CD4-positive, alpha-beta T cell treated with Interleukin-6 for 4 hours (primary cell): ENCODE results near the gene PRKX.
"Not testable (repeated sequence)": the region's sequence is repeated elsewhere in the genome, so short reads cannot be mapped to it uniquely, and the experiment has no call there.

Source experiments
- DNase-seq: peaks from one replicate; pipeline ENCODE4 v3.0.0-alpha.2; 2020; ENCODE audit warnings: mixed read lengths

The PRKX gene

DNA sequence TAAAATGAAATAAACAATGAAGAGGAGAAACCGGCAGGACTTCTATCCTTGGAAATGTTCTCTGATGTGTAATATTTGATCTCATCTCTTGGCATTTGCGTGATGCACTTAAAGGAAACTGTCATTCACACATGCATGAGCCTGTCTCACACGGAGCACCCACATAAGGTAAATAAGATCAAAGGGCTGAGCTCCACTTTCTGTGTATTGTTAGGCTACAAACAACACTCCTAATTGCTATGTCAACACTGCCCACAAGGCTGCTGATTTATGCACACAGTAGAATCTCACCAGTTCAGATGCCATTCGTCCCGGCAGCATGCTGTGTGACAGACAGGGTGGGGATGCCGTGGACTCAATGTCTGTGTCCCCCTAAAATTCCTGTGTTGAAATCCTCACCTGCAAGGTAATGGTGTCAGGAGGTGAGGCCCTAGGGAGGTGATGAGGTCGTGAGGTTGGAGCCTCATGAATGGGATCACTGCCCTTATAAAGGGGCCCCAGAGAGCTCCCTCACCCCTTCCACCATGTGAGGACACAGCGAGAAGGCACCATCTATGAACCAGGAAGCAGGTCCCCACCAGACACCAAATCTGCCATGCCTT, 5.7 kb downstream of the PRKX start:
- DNase-seq = not testable (repeated sequence)

DNA sequence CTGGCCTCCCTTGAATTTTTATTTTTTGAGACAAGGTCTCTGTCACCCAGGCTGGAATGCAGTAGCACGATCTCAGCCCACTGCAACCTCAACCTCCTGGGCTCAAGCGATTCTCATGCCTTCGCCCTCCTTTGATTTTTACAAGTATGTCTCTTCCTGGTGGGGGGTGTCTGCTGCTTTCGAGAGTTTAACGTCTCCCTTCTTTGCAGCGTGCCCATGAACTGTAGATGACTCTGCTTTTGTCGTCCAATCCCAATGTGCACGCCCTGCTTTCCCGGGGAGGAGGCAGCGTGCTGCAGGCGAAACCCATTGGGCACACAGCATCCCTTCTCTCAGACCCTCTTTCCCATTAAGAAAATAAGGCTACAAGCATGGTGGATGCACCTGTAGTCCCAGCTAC, 7.0 kb downstream of the PRKX start:
- no peak for DNase-seq

DNA sequence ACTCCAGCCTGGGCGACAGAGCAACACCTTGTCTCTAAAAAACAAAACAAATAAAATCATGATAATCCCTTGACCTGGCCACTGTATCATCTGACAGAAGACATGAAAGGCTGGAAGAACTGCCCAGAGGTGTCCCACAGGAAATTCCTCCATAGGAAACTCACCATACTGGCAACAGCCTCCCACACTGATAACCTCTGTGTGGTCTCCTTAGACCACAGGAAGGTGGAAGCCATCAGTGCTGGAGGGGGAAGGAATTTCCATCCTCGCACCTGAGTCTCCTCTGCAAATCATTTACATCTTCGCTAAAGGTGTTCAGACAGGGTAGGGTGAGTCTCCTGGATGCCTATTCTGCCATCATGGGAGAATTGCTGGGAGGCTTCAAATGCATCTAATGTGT, 10.2 kb downstream of the PRKX start:
- DNase-seq = not testable (repeated sequence)

DNA sequence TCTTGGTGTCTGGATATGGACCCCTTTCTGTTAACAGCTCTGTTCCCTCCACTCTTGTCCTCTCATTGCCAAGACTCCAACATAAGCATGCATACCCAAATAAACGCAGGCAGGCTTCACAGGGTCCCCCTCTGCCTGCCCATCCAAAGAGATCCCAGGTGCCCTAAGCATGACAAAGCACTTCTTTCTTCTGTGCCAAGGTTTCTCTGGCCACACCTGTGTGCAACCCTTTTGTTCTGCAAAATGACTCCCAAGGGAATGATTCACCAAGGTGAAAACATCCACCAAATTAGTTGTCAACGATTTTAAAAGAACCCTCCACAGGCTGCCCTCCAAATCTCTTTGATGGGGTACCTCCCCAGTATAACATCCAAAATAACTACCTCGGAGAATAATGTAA, 11.4 kb downstream of the PRKX start:
- DNase-seq = not testable (repeated sequence)

GRCh38 chrX:3701445-3701928, 12.0 kb downstream of the PRKX start:
- not testable (repeated sequence) for DNase-seq

GRCh38 chrX:3699821-3700381, 13.5 kb downstream of the PRKX start:
- peak; percentile 52 for DNase-seq

- DNase-seq = no peak
Observed at GRCh38 chrX:3697701-3698279, 15.7 kb downstream of the PRKX start.

GRCh38 chrX:3697220-3697684, 16.2 kb downstream of the PRKX start:
- no peak for DNase-seq

DNA sequence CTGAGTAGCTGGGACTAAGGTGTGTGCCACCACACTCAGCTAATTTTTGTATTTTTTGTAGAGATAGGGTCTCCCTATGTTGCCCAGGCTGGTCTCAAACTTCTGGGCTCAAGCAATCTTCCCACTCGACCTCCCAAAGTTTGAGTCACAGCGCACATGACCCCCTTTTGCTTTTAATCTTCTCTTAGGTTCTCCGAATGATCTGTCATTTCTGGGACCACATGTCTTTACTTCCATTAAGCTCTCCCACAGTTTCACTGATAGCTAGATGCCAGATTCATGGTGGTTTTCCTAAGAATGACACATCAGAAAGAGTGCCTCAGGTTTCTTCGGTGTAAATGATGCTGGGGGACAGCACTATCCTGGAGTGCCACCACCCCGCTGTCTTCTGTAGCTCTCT, 17.9 kb downstream of the PRKX start:
- DNase-seq = no peak

DNA sequence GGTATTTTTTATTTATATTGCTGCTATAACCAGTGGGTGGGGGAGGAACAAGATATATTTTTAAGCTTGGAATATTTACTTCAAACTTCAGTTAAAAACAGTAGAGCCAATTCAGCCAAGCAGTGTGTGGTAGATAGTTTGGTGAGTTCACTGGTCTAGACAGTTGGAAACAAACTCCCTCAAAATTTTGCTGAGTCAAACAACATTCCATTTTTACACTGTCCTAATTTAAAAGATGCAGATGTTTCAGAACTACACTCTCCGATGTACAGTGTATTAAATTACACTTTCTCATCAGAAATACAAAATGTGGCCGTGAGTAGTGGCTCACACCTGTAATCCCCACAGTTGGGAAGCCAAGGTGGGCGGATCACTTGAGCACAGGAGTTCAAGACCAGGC, 23.3 kb downstream of the PRKX start:
- DNase-seq = no peak

DNA sequence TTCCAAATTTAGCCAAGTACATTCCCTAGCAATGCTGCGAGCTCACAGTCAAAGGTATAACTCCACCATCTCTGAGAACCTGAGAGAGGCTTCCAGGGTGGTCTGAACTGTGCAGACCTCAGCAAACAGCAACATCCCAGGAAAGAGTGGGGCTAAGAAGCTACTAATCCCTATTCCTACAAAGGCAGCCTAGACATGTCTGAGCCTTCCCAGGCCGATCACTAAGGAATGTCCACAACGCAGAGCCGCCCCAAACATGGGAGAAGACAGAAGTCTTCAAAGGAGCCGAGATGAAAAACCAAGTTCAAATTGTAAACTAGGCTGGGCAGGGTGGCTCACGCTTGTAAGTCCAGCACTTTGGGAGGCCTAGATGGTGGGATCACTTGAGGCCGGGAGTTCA, 30.2 kb downstream of the PRKX start:
- DNase-seq = not testable (repeated sequence)

DNA sequence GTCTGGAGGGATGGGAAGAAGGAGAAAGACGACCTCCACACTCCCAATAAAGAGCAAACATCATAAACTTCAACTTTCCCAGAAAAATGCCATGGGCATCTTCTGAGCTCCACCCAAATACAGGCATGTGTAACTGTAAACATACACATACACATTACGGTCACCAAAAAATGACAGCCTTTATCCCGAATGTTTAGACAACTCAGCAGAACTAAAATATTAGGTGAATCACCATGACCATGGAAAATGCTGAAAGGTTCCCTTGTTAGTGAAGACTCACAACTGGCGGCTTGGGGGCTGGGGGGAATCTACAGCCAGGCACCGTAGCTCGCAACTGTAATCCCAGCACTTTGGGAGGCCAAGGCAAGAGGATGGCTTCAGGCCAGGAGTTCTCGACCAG, 33.0 kb downstream of the PRKX start:
- no peak for DNase-seq

DNA sequence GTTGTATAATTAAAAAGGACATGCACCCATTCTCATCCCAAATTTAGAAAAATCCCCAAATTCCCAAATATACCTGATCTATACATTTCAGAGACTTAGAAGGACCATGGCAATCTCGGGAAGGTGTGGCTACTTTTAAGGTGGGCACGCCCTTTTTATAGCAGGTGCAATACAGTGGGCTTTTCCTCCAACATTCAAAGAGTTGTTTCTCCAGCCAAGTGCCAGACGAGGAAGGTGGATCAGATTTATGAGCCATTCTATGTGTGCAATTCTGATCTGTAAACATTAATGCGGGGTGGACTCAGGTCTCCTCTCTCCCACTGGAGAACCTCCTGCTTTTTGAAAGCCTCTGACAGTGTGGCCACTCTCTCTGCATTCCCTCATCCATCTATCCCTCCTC, 33.8 kb downstream of the PRKX start:
- DNase-seq = no peak

DNA sequence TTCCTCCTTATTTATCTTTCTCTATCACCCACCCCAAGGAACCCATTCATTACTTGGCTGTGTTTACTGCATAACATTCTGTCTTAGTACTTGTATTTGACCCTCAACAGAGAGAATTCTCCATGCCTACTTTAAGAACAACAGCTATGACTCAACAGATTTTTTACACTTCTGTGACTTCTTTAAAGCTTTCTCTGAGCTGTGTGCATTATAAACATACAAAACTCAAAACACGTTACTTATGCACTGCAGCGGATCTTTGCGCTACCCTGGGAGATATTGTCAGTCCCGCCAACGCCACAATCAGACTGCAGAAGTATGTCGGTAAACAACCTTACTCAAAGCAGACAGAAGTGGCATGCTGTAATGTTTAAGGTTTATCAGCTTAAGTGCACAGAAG, 35.1 kb downstream of the PRKX start:
- no peak for DNase-seq

GRCh38 chrX:3674881-3675280, 38.6 kb downstream of the PRKX start:
- no peak for DNase-seq

GRCh38 chrX:3669841-3670475, 43.5 kb downstream of the PRKX start:
- no peak for DNase-seq

- DNase-seq = no peak
Observed at GRCh38 chrX:3666975-3667374, 46.5 kb downstream of the PRKX start.

- no peak for DNase-seq
Observed at GRCh38 chrX:3664921-3665320, 48.5 kb downstream of the PRKX start.

GRCh38 chrX:3663576-3664250, 49.7 kb downstream of the PRKX start:
- not testable (repeated sequence) for DNase-seq

DNA sequence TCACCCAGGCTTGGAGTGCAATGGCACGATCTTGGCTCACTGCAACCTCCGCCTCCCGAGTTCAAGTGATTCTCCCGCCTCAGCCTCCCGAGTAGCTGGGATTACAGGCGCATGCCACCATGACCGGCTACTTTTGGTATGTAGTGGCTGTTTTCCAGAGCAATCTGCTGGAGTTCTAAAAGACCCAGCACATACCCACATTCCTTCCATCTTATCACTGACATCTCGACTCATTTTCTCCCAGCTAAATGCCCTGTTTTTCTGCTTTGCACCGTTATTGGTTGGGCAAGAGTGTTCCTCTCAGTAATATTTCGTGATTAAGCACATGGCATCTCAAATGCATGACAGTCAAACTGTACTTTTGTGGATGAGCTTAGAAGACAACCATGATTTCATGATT, 53.7 kb downstream of the PRKX start:
- no peak for DNase-seq

- DNase-seq = no peak
Observed at GRCh38 chrX:3655181-3655580, 58.3 kb downstream of the PRKX start.

DNA sequence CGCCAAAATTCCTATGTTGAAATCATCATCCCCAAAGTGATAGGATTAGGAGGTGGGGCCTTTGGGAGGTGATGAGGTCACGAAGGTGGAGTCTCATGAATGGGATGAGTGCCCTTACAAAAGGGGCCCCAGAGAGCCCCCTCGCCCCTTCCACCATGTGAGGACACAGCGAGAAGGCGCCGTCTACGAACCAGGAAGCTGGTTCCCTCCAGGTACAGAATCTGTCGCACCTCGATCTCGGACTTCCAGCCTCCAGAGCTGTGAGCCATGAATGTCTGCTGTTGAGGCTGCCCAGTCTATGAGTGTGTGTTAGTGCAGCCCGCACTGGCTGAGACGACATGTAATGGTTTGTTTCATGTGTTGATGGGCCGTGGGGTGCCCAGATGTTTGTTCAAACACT, 60.3 kb downstream of the PRKX start:
- no peak for DNase-seq

DNA sequence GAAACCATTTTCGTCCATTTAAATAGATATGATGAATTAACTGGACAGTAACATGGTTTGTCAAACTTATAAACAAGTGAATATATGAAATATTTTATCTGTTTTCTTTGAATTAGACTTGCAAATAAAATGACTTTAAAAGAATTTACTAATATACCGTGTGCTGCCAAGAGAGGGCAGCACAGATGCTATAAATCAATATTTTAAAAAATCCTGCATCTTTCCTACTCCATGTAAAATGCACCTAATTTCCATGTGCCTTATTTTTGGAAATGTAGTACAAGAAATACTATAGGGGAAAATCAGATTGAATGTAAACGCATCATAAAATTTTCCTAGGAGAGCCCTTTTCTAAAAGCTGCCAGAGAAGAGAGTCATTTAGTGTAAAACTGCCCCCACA, 62.2 kb downstream of the PRKX start:
- peak; percentile 35 for DNase-seq

GRCh38 chrX:3648084-3648483, 65.4 kb downstream of the PRKX start:
- DNase-seq = no peak
